ENCODE measurements around the gene MUC4. TPM values are rescaled to one million over a fixed set of nuclear protein-coding genes. Genes with fewer than 3 reads are reported as not detected.

Gene MUC4
- total RNA-seq, 1 donor from 2014 or later, result not detected

DNA sequence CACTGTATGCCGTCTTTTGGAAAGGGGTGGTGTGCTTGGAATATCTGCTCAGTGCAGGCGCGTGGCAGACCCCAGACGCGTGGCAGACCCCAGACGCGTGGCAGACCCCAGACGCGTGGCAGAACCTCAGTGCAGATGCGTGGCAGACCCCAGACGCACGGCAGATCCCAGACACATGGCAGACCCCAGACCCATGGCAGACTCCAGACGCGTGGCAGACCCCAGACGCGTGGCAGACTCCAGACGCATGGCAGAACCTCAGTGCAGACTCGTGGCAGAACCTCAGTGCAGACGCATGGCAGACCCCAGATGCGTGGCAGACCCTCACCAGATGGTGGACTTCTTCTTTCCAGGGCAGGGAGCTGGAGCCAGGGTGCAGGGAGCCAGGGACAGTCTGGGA lies 637 bp upstream of the MUC4 start:
- Mint-ChIP-seq H3K9me3 (no peaks in the 10 kb centered on the region), H3K36me3 (ENCODE audit: low read depth) (no peaks in the 10 kb centered on the region), H3K4me1 (peaks cover 10% of the 10 kb centered on the region), H3K27me3 (ENCODE audit: low read depth) (peaks cover 20% of the 10 kb centered on the region), H3K4me3 (no peak overlapping the region), H3K27ac (ENCODE audit: unreplicated experiment) (no peak overlapping the region)
- DNase-seq (ENCODE audit: low read depth, low spot score), result no peak
- TF ChIP-seq, protein P1, sequence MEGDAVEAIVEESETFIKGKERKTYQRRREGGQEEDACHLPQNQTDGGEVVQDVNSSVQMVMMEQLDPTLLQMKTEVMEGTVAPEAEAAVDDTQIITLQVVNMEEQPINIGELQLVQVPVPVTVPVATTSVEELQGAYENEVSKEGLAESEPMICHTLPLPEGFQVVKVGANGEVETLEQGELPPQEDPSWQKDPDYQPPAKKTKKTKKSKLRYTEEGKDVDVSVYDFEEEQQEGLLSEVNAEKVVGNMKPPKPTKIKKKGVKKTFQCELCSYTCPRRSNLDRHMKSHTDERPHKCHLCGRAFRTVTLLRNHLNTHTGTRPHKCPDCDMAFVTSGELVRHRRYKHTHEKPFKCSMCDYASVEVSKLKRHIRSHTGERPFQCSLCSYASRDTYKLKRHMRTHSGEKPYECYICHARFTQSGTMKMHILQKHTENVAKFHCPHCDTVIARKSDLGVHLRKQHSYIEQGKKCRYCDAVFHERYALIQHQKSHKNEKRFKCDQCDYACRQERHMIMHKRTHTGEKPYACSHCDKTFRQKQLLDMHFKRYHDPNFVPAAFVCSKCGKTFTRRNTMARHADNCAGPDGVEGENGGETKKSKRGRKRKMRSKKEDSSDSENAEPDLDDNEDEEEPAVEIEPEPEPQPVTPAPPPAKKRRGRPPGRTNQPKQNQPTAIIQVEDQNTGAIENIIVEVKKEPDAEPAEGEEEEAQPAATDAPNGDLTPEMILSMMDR (conservative IDR thresholded peaks at IDR 0.05), result no peak

DNA sequence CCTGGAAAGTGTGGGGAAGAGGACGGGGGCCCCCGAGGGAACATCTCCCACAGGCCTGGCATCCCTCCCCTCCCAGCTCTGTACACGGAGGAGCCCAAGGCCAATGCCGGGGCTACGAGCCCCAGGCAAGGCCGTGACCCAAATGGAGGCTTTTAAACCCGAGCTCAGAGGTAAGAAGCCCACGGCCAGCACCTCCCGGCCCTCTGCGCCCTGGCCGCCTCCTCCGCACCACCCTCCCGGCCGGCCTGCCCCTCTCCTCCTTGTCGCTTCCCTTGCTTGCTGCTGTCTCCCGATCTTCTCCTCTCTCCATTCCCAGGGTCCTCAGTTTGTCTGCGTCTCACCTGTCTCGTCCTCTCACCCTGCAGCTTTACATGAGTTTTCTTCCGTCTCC lies 1.3 kb downstream of the MUC4 start:
- Mint-ChIP-seq H3K27ac (ENCODE audit: unreplicated experiment) (no peak overlapping the region), H3K9me3 (no peaks in the 10 kb centered on the region), H3K36me3 (ENCODE audit: low read depth) (no peaks in the 10 kb centered on the region), H3K4me3 (no peak overlapping the region), H3K27me3 (ENCODE audit: low read depth) (peaks cover 20% of the 10 kb centered on the region), H3K4me1 (peaks cover 18% of the 10 kb centered on the region)
- no peak for DNase-seq (ENCODE audit: low read depth, low spot score)
- TF ChIP-seq, protein P1 (conservative IDR thresholded peaks at IDR 0.05), result no peak

GRCh38 chr3:195809796-195810454 lies 1.8 kb downstream of the MUC4 start:
- TF ChIP-seq, protein P1 (conservative IDR thresholded peaks at IDR 0.05), result no peak
- Mint-ChIP-seq H3K27me3 (ENCODE audit: low read depth) (peaks cover 20% of the 10 kb centered on the region), H3K9me3 (no peaks in the 10 kb centered on the region), H3K4me1 (peaks cover 18% of the 10 kb centered on the region), H3K36me3 (ENCODE audit: low read depth) (no peaks in the 10 kb centered on the region), H3K27ac (ENCODE audit: unreplicated experiment) (no peak overlapping the region), H3K4me3 (no peak overlapping the region)
- no peak for DNase-seq (ENCODE audit: low read depth, low spot score)

GRCh38 chr3:195809291-195809785 lies 2.4 kb downstream of the MUC4 start:
- Mint-ChIP-seq H3K4me1 (peaks cover 18% of the 10 kb centered on the region), H3K27ac (ENCODE audit: unreplicated experiment) (no peak overlapping the region), H3K9me3 (no peaks in the 10 kb centered on the region), H3K36me3 (ENCODE audit: low read depth) (no peaks in the 10 kb centered on the region), H3K4me3 (no peak overlapping the region), H3K27me3 (ENCODE audit: low read depth) (peaks cover 17% of the 10 kb centered on the region)
- TF ChIP-seq, protein P1 (conservative IDR thresholded peaks at IDR 0.05), result no peak
- DNase-seq (ENCODE audit: low read depth, low spot score), result no peak

DNA sequence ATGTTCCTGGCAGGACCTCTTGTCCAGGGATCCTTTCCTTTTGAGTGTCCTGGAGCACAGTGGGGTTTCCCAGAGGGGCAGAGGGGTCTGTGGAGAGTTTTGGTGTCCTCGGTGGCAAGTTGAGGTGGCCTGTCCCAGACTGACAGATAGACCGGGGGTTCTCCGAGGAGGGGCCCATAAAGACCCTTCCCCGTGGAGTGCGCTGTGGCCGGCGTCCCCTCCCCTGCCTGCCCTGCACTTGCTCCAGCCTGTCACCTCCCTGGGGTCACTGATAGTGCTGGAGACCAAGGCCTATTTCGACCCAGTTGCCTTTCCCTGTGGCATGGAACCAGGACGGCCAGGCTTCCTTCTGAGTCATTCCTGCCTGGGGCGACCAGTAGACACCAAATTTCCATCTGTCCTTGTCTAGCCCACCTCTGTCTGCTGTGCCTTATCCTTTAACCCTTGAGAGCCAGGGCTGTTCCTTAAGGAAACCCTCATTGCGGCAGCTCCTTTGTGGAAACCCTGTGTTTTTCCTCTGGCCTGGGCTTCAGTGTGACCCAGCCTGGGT lies 2.9 kb downstream of the MUC4 start:
- TF ChIP-seq, protein P1 (conservative IDR thresholded peaks at IDR 0.05), result no peak
- Mint-ChIP-seq H3K36me3 (ENCODE audit: low read depth) (no peaks in the 10 kb centered on the region), H3K27me3 (ENCODE audit: low read depth) (peaks cover 17% of the 10 kb centered on the region), H3K4me1 (peaks cover 18% of the 10 kb centered on the region), H3K4me3 (no peak overlapping the region), H3K27ac (ENCODE audit: unreplicated experiment) (no peak overlapping the region), H3K9me3 (no peaks in the 10 kb centered on the region)
- no peak for DNase-seq (ENCODE audit: low read depth, low spot score)

Data from neural crest cell (in vitro differentiated cells).